Lower leg skin (tissue), 3 donors: Measurements from ENCODE around the gene AP1G2.

Experiments
- CTCF ChIP-seq, 3 donors: fragments of 450-650 bp; IDR thresholded peaks; one replicate each; pipeline ENCODE4 v1.5.1; 2016; ENCODE audit warnings: antibody characterized with exemption in 3 of 3, mild to moderate bottlenecking in 3 of 3, moderate library complexity in 2 of 3
- POLR2A ChIP-seq, 2 donors: fragments of 450-650 bp; IDR thresholded peaks; one replicate each; pipeline ENCODE4 v1.6.1; 2016 to 2017; ENCODE audit warnings: antibody characterized with exemption in 2 of 2, mild to moderate bottlenecking in 1 of 2, moderate library complexity in 1 of 2

GRCh38 chr14:23535943-23536342 is 31.6 kb downstream of the AP1G2 start:
- TF ChIP-seq CTCF (IDR thresholded peaks at IDR 0.05) (no peak), POLR2A (IDR thresholded peaks at IDR 0.05) (no peak)
